GM12875 (cell line): ENCODE measurements around the gene RBM6.

ENCODE experiments used
- H3K4me3 ChIP-seq: one replicate; pipeline ENCODE4 v1.5.1; 2011; ENCODE audit warnings: low read depth, low read length, control low read depth
- CTCF ChIP-seq: IDR thresholded peaks from 2 replicates; pipeline ENCODE4 v1.5.1; 2011; ENCODE audit warnings: low read depth, mild to moderate bottlenecking, control low read depth, inconsistent platforms, low read length, moderate library complexity, borderline replicate concordance; ENCODE audit not compliant: insufficient read depth

RBM6 gene

DNA sequence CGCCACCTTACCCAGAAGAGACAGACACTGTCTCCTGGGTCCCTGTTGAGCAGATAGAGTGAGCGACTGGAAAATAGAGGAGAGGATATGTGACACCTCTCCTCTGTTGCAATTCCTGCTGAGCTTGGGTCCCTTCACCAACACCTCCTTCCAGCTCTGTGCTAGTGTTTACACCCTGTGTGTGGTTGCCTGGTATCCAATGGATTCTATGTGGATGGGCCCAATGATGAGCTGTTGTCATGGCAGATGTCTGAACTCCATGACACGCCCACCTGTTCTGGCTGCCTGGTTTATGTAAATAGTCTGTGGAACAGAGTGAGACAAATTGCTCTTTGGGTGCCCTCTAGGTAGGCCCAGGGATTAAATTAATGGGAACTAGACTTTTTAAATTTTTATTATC is 172.5 kb downstream of the RBM6 start:
- H3K4me3 ChIP-seq, result no peak overlapping the region
- no peak for TF ChIP-seq CTCF

DNA sequence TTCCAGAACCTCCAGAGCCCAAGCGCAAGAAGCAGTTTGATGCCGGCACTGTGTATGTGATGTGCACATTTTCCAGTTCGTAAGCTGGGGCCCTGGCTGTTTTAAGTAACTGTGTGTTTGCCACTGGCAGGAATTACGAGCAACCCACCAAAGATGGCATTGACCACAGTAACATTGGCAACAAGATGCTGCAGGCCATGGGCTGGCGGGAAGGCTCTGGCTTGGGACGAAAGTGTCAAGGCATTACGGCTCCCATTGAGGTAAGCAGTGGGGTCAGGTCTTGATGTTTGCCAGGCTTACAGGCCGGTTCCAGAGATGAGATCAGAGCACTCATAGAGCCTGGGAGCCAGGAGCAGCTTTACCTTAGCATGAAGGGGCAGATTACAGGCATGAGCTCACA is 177.2 kb downstream of the RBM6 start:
- no peak for TF ChIP-seq CTCF
- no peak overlapping the region for H3K4me3 ChIP-seq

GRCh38 chr3:50118237-50118636 is 178.3 kb downstream of the RBM6 start:
- TF ChIP-seq CTCF, result no peak
- H3K4me3 ChIP-seq, result no peak overlapping the region

GRCh38 chr3:50119786-50120185 is 179.8 kb downstream of the RBM6 start:
- H3K4me3 ChIP-seq, result no peak overlapping the region
- TF ChIP-seq CTCF, result no peak

- TF ChIP-seq CTCF, result no peak
- no peak overlapping the region for H3K4me3 ChIP-seq
Measured at GRCh38 chr3:50120364-50121071, 180.6 kb downstream of the RBM6 start.

DNA sequence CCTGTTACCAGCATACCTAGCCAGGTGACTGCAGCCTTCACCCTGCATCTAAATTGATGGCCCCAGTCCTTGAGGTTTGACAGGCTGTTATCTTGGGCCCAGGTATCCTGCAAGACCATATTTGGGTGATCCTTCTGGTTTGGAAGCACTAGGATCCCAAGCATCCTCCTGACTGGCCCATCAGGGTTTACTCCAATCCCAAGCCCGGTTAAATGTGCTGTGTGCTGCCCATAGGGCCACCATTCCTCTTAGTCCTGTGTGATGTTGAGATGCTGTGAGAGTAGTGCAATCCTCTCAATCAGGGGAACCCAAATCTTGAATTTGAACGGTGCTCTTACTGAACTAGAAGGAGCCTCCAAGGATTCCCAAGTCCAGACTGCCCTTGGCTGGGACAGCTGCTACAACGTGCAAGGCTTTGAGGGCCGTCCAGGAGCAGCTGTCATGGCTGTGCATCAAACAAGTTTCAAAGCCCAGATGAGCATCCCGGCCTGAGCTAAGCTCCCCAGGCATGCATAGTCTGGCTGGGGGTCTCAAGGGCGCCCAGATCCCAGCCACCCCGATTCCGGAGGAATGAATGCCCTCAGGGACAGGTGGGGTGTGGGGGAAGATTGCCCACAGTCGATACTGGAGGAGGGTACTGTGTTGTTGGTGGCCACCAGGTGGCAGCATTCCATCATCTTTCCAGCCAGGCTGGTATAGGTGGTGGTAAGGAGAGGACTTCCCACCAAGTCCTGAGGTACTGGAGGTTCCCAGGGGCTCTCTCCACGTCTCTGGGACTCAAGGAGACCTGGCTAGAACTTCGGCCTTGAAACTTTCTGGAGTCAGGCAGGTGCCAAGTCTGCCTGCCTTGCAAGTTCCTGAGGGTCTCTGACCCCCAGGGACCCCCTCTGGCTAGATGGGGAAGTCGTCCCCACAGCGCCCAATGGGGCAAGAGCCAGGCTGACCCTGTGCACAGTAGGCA is 181.4 kb downstream of the RBM6 start:
- TF ChIP-seq CTCF, result peak; percentile 80

DNA sequence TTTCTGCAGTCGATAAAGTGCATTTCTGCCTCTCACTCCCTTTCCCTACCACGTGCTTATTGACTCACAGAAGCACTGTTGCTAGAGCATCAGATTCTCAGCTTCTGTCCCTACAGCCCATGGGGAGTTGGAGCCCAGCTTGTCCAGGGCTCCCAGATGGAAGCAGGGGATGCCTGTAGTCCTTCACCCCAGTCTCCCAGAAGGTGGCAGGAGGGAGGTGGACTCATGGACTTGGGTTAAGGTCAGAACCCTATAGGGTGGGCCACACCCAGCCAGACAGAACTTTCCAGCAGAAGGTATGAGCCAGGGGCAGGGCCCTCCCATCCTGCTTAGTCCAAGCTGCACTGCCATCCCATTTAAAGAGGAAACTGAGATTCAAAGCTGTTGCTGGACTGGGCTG is 182.1 kb downstream of the RBM6 start:
- no peak overlapping the region for H3K4me3 ChIP-seq
- TF ChIP-seq CTCF, result no peak

More for the DNA sequence above, 181.4 kb downstream of the RBM6 start:
- H3K4me3 ChIP-seq, result no peak overlapping the region
